Umbilical cord (tissue), 2 donors: ENCODE measurements around the gene NKD2. TPM values are rescaled to one million over a fixed set of nuclear protein-coding genes. Genes with fewer than 3 reads are reported as not detected.

Source experiments
- DNase-seq: peaks from one replicate; pipeline ENCODE4 v3.0.0-alpha.2; 2015; ENCODE audit warnings: low spot score
- total RNA-seq: library from RNA; depleted of rRNA; stranded (reverse); fragments of >200 nt; gene quantifications from one replicate; pipeline ENCODE4 v1.2.3, GENCODE V29; 2014; ENCODE audit warnings: low replicate concordance; ENCODE audit not compliant: insufficient read depth

The NKD2 gene
- total RNA-seq, 1 donor from 2014 or later, result 1.9 TPM

GRCh38 chr5:1087428-1087827, 78.8 kb downstream of the NKD2 start:
- no peak for DNase-seq

DNA sequence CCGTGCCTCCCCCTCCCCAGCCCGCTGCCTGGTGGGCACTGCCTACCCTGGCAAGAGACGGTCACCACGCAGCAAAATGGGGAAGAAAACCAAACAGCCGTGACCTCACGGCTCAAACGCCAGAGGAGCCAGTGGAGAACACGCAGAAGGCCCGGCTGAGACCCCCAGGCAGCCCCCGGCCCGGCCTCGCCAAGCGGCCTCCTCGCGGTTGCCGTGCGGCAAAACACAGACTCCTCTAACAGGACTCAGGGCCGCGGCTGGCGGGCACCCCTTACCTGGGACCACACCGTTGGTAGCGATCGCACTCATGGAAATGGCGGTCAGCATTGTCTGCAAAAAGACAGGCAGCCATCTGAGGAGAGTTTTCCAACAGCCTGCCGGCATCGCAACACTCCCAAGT, 79.4 kb downstream of the NKD2 start:
- DNase-seq, result no peak

Other genes starting within 250 kb of the NKD2 start
- 4.3 TPM for gene ZDHHC11B, start 224.1 kb upstream of the NKD2 start, total RNA-seq
- gene ZDHHC11, start 157.8 kb upstream of the NKD2 start, total RNA-seq, result not detected
- 29.6 TPM for gene BRD9, start 116.0 kb upstream of the NKD2 start, total RNA-seq
- gene TRIP13, start 115.9 kb upstream of the NKD2 start, total RNA-seq, result 2.9 TPM
- 5.1 TPM for gene SLC12A7, start 103.3 kb downstream of the NKD2 start, total RNA-seq
- 0.48 TPM for gene SLC6A19, start 192.8 kb downstream of the NKD2 start, total RNA-seq
- gene SLC6A18, start 216.6 kb downstream of the NKD2 start, total RNA-seq, result not detected